GM19239 (cell line): ENCODE measurements around the gene DDX55.
"Not testable (repeated sequence)": the region's sequence is repeated elsewhere in the genome, so short reads cannot be mapped to it uniquely, and the experiment has no call there.

ENCODE experiments used
- DNase-seq: peaks from one replicate; pipeline ENCODE4 v3.0.0; 2011; ENCODE audit warnings: low spot score; ENCODE audit not compliant: insufficient read length
- FAIRE-seq: peaks from 2 replicates; lab custom pipeline; 2011; peaks lifted over from hg19 to GRCh38; lab: Jason Lieb, UNC

The DDX55 gene

GRCh38 chr12:123601602-123602489, at the start of gene DDX55:
TSS of gene DDX55 (plus strand) at chr12:123602099. CDS start at chr12:123602149, 50 bp downstream.
- peak; percentile 76 for DNase-seq
- FAIRE-seq, result peak; percentile 8

GRCh38 chr12:123554136-123554535, 47.8 kb upstream of the DDX55 start:
- not testable (repeated sequence) for FAIRE-seq, DNase-seq

GRCh38 chr12:123554843-123555242, 47.1 kb upstream of the DDX55 start:
- not testable (repeated sequence) for FAIRE-seq, DNase-seq

GRCh38 chr12:123558487-123558886, 43.4 kb upstream of the DDX55 start:
- DNase-seq, FAIRE-seq: not testable (repeated sequence)

GRCh38 chr12:123559468-123559867, 42.4 kb upstream of the DDX55 start:
- DNase-seq (no peak), FAIRE-seq (no peak)

GRCh38 chr12:123571343-123571813, 30.5 kb upstream of the DDX55 start:
- FAIRE-seq, result no peak
- no peak for DNase-seq

- no peak for FAIRE-seq
- DNase-seq, result no peak
Observed at GRCh38 chr12:123572391-123572790, 29.5 kb upstream of the DDX55 start.

GRCh38 chr12:123573870-123574269, 28.0 kb upstream of the DDX55 start:
- no peak for FAIRE-seq

GRCh38 chr12:123576611-123577010, 25.3 kb upstream of the DDX55 start:
- no peak for FAIRE-seq
- DNase-seq, result no peak

More at GRCh38 chr12:123573870-123574269, 28.0 kb upstream of the DDX55 start:
- DNase-seq, result no peak

GRCh38 chr12:123578243-123578642, 23.7 kb upstream of the DDX55 start:
- FAIRE-seq (no peak), DNase-seq (no peak)

GRCh38 chr12:123578829-123579228, 23.1 kb upstream of the DDX55 start:
- not testable (repeated sequence) for DNase-seq, FAIRE-seq

GRCh38 chr12:123580772-123581171, 21.1 kb upstream of the DDX55 start:
- FAIRE-seq, result no peak
- no peak for DNase-seq

- FAIRE-seq, result no peak
Observed at GRCh38 chr12:123591702-123592481, 10.0 kb upstream of the DDX55 start.

GRCh38 chr12:123595729-123596128, 6.2 kb upstream of the DDX55 start:
- FAIRE-seq (no peak), DNase-seq (no peak)

More at GRCh38 chr12:123591702-123592481, 10.0 kb upstream of the DDX55 start:
- no peak for DNase-seq

- FAIRE-seq (no peak), DNase-seq (no peak)
Observed at GRCh38 chr12:123597100-123597499, 4.8 kb upstream of the DDX55 start.

GRCh38 chr12:123598522-123598921, 3.4 kb upstream of the DDX55 start:
- FAIRE-seq, result no peak
- DNase-seq, result no peak

- FAIRE-seq (no peak), DNase-seq (no peak)
Observed at GRCh38 chr12:123599310-123599709, 2.6 kb upstream of the DDX55 start.

GRCh38 chr12:123599721-123600120, 2.2 kb upstream of the DDX55 start:
- no peak for FAIRE-seq
- no peak for DNase-seq

- FAIRE-seq, result no peak
- DNase-seq, result no peak
Observed at GRCh38 chr12:123602651-123603195, 824 bp downstream of the DDX55 start.

- FAIRE-seq, result not testable (repeated sequence)
Observed at GRCh38 chr12:123603495-123603894, 1.6 kb downstream of the DDX55 start.

More at GRCh38 chr12:123603495-123603894, 1.6 kb downstream of the DDX55 start:
- not testable (repeated sequence) for DNase-seq
